ENCODE data around the gene FAM171A1. TPM values are rescaled to one million over a fixed set of nuclear protein-coding genes. Genes with fewer than 3 reads are reported as not detected.

Gene FAM171A1

Small RNA genes within 50 kb of the gene (small RNA-seq; reads per million reads assigned to genes)
- not detected for gene AL590365.1 (ENCODE audit: low read depth)
